OCI-LY1 (cell line): ENCODE results near the gene ASMTL.

ENCODE experiments used
- H2AFZ ChIP-seq: fragments of 200-600 bp; sonication (generic), shearing (Covaris generic); 2 replicates; pipeline ENCODE4 v1.6.0; 2014; ENCODE audit warnings: antibody characterized with exemption, mild to moderate bottlenecking, low read length
- H3F3A ChIP-seq: fragments of 200-600 bp; sonication (generic), shearing (Covaris generic); 2 replicates; pipeline ENCODE4 v1.6.0; 2014; ENCODE audit warnings: mild to moderate bottlenecking, antibody characterized with exemption, low read length, moderate library complexity; ENCODE audit not compliant: insufficient read depth
- H3K27ac ChIP-seq: fragments of 200-600 bp; sonication (generic); 2 replicates; pipeline ENCODE4 v1.5.1; 2014; ENCODE audit warnings: low read length, mixed run types, mild to moderate bottlenecking, low read depth; ENCODE audit not compliant: poor library complexity, severe bottlenecking
- H3K27me3 ChIP-seq: fragments of 200-600 bp; sonication (generic); 2 replicates; pipeline ENCODE4 v1.6.0; 2014; ENCODE audit warnings: antibody characterized with exemption, mild to moderate bottlenecking, low read length, moderate library complexity; ENCODE audit not compliant: insufficient read depth
- H3K36me3 ChIP-seq: fragments of 200-600 bp; sonication (generic); 2 replicates; pipeline ENCODE4 v1.6.1; 2014; ENCODE audit warnings: mild to moderate bottlenecking, antibody characterized with exemption, low read length, moderate library complexity, mixed read lengths; ENCODE audit not compliant: insufficient read depth
- H3K4me1 ChIP-seq: fragments of 200-600 bp; sonication (generic); 2 replicates; pipeline ENCODE4 v1.5.1; 2014; ENCODE audit warnings: mild to moderate bottlenecking, low read length, moderate library complexity; ENCODE audit not compliant: insufficient read depth, severe bottlenecking
- H3K4me2 ChIP-seq: fragments of 200-600 bp; sonication (generic), shearing (Covaris generic); 2 replicates; pipeline ENCODE4 v1.6.1; 2014; ENCODE audit warnings: low read length
- H3K4me3 ChIP-seq: fragments of 200-600 bp; sonication (generic); 2 replicates; pipeline ENCODE4 v1.5.1; 2014; ENCODE audit warnings: low read length, low read depth, mild to moderate bottlenecking, mixed read lengths; ENCODE audit not compliant: poor library complexity, severe bottlenecking
- H3K79me2 ChIP-seq: fragments of 200-600 bp; shearing (Covaris generic); 2 replicates; pipeline ENCODE4 v1.6.1; 2016; ENCODE audit warnings: mixed run types, low read length, mixed read lengths; ENCODE audit not compliant: insufficient read depth
- H3K9ac ChIP-seq: fragments of 200-600 bp; sonication (generic), shearing (Covaris generic); 2 replicates; pipeline ENCODE4 v1.6.1; 2014; ENCODE audit warnings: mild to moderate bottlenecking, low read length, mixed read lengths
- H3K9me2 ChIP-seq: fragments of 200-600 bp; sonication (generic), shearing (Covaris generic); 2 replicates; pipeline ENCODE4 v1.6.1; 2014; ENCODE audit warnings: low read depth, mild to moderate bottlenecking, low read length, mixed read lengths
- H3K9me3 ChIP-seq: fragments of 200-600 bp; shearing (Covaris generic); 2 replicates; pipeline ENCODE4 v1.6.1; 2014; ENCODE audit warnings: low read length, mixed read lengths
- H4K20me1 ChIP-seq: fragments of 200-600 bp; sonication (generic), shearing (Covaris generic); 2 replicates; pipeline ENCODE4 v1.6.0; 2016; ENCODE audit warnings: mild to moderate bottlenecking, low read length; ENCODE audit not compliant: insufficient read depth
- CTCF ChIP-seq: fragments of 200-600 bp; sonication (generic), shearing (Covaris generic); IDR thresholded peaks from 2 replicates; pipeline ENCODE4 v1.5.1; 2017; ENCODE audit warnings: mild to moderate bottlenecking, antibody characterized with exemption, low read length, moderate library complexity, mixed read lengths
- EZH2 ChIP-seq: fragments of 200-600 bp; sonication (generic), shearing (Covaris generic); IDR thresholded peaks from 2 replicates; pipeline ENCODE4 v1.8.0; 2017; ENCODE audit warnings: borderline replicate concordance, mixed run types, mild to moderate bottlenecking, antibody characterized with exemption, low read length, moderate library complexity, mixed read lengths

Gene ASMTL

GRCh38 chrX:1424147-1424851, 28.4 kb downstream of the ASMTL start:
- H3K4me3 ChIP-seq, result no peak overlapping the region
- H3K9me3 ChIP-seq, result peaks cover 10% of the 10 kb centered on the region
- no peak overlapping the region for H3K27ac ChIP-seq
- no peak for TF ChIP-seq EZH2
- TF ChIP-seq CTCF, result no peak
- no peak overlapping the region for H3K4me2 ChIP-seq
- H3K4me1 ChIP-seq, result peaks cover 12% of the 10 kb centered on the region
- no peaks in the 10 kb centered on the region for H3K27me3 ChIP-seq
- H3K36me3 ChIP-seq, result peaks cover 70% of the 10 kb centered on the region
- H2AFZ ChIP-seq, result no peak overlapping the region
- no peaks in the 10 kb centered on the region for H3K79me2 ChIP-seq
- H3F3A ChIP-seq, result no peaks in the 10 kb centered on the region
- no peak overlapping the region for H3K9ac ChIP-seq
- no peaks in the 10 kb centered on the region for H3K9me2 ChIP-seq
- H4K20me1 ChIP-seq, result no peaks in the 10 kb centered on the region

- Histone ChIP-seq H3K4me2 (no peak overlapping the region), H3K27ac (no peak overlapping the region), H3K36me3 (peaks cover 80% of the 10 kb centered on the region), H2AFZ (no peak overlapping the region), H3K4me3 (no peak overlapping the region), H3K9me3 (peaks cover 10% of the 10 kb centered on the region), H3K79me2 (no peaks in the 10 kb centered on the region), H3K4me1 (peaks cover 17% of the 10 kb centered on the region), H3K9me2 (no peaks in the 10 kb centered on the region), H4K20me1 (no peaks in the 10 kb centered on the region), H3K27me3 (no peaks in the 10 kb centered on the region), H3K9ac (no peak overlapping the region), H3F3A (no peaks in the 10 kb centered on the region)
- no peak for TF ChIP-seq CTCF
- TF ChIP-seq EZH2, result no peak
Measured at GRCh38 chrX:1423215-1423614, 29.5 kb downstream of the ASMTL start.

GRCh38 chrX:1422135-1422465, 30.6 kb downstream of the ASMTL start:
- Histone ChIP-seq H3K4me2 (no peak overlapping the region), H4K20me1 (no peaks in the 10 kb centered on the region), H3K9me2 (no peaks in the 10 kb centered on the region), H3K27me3 (no peaks in the 10 kb centered on the region), H3K9me3 (peaks cover 10% of the 10 kb centered on the region), H3F3A (no peaks in the 10 kb centered on the region), H3K4me1 (peaks cover 17% of the 10 kb centered on the region), H2AFZ (no peak overlapping the region), H3K79me2 (no peaks in the 10 kb centered on the region), H3K36me3 (peaks cover 83% of the 10 kb centered on the region), H3K9ac (no peak overlapping the region), H3K27ac (no peak overlapping the region), H3K4me3 (no peak overlapping the region)
- no peak for TF ChIP-seq CTCF
